Ishikawa (cell line): ENCODE results near the gene PIGZ.

Source experiments
- CEBPB ChIP-seq: IDR thresholded peaks from 2 replicates; pipeline ENCODE4 v1.6.1; 2012
- CREB1 ChIP-seq: IDR thresholded peaks from 2 replicates; pipeline ENCODE4 v1.6.1; 2012; ENCODE audit warnings: low read depth
- EGR1 ChIP-seq: IDR thresholded peaks from 2 replicates; pipeline ENCODE4 v1.6.1; 2012
- EP300 ChIP-seq: IDR thresholded peaks from 2 replicates; pipeline ENCODE4 v1.6.1; 2012; ENCODE audit warnings: borderline replicate concordance
- FOXM1 ChIP-seq: IDR thresholded peaks from 2 replicates; pipeline ENCODE4 v1.6.1; 2012; ENCODE audit warnings: low read depth, borderline replicate concordance
- MAX ChIP-seq: IDR thresholded peaks from 2 replicates; pipeline ENCODE4 v1.6.1; 2012
- NFIC ChIP-seq: IDR thresholded peaks from 2 replicates; pipeline ENCODE4 v1.6.1; 2012
- RAD21 ChIP-seq: IDR thresholded peaks from 2 replicates; pipeline ENCODE4 v1.6.1; 2012; ENCODE audit warnings: low read depth
- REST ChIP-seq: IDR thresholded peaks from 2 replicates; pipeline ENCODE4 v1.6.1; 2012; ENCODE audit warnings: low read depth, mild to moderate bottlenecking
- TAF1 ChIP-seq: IDR thresholded peaks from 2 replicates; pipeline ENCODE4 v1.6.1; 2012; ENCODE audit warnings: low read depth, mild to moderate bottlenecking
- TCF12 ChIP-seq: IDR thresholded peaks from 2 replicates; pipeline ENCODE4 v1.6.1; 2012; ENCODE audit warnings: low read depth
- TEAD4 ChIP-seq: IDR thresholded peaks from 2 replicates; pipeline ENCODE4 v1.6.1; 2012
- USF1 ChIP-seq: IDR thresholded peaks from 2 replicates; pipeline ENCODE4 v1.6.1; 2012
- YY1 ChIP-seq: IDR thresholded peaks from 2 replicates; pipeline ENCODE4 v1.6.1; 2012; ENCODE audit warnings: low read depth
- ZBTB7A ChIP-seq: IDR thresholded peaks from 2 replicates; pipeline ENCODE4 v1.6.1; 2012; ENCODE audit warnings: low read depth

PIGZ gene

GRCh38 chr3:196916221-196916620 is 52.4 kb downstream of the PIGZ start:
- TF ChIP-seq RAD21 (no peak), CEBPB (no peak), EP300 (no peak), MAX (no peak)

GRCh38 chr3:196915375-196915774 is 53.3 kb downstream of the PIGZ start:
- TF ChIP-seq TCF12 (no peak), YY1 (no peak), RAD21 (no peak), USF1 (no peak), TEAD4 (no peak), ZBTB7A (no peak), MAX (no peak), NFIC (no peak), CEBPB (no peak), REST (no peak), TAF1 (no peak), FOXM1 (no peak), EP300 (no peak), EGR1 (no peak), CREB1 (no peak)

- TF ChIP-seq NFIC (no peak), REST (no peak), RAD21 (no peak), EGR1 (no peak), FOXM1 (no peak), TEAD4 (no peak), MAX (no peak), TCF12 (no peak), USF1 (no peak), EP300 (no peak), TAF1 (no peak), CEBPB (no peak), ZBTB7A (no peak), CREB1 (no peak), YY1 (no peak)
Measured at GRCh38 chr3:196914866-196915265, 53.8 kb downstream of the PIGZ start.

- TF ChIP-seq TCF12 (no peak), RAD21 (no peak), MAX (no peak), NFIC (no peak), TEAD4 (no peak), USF1 (no peak), CEBPB (no peak), YY1 (no peak), ZBTB7A (no peak), TAF1 (no peak), EGR1 (no peak), CREB1 (no peak), REST (no peak), EP300 (no peak), FOXM1 (no peak)
Measured at GRCh38 chr3:196903740-196904139, 64.9 kb downstream of the PIGZ start.
